DND-41 (cell line): ENCODE data around the gene GPR82.

Experiments used
- CTCF ChIP-seq: IDR thresholded peaks from 2 replicates; pipeline ENCODE4 v1.5.1; 2012; ENCODE audit warnings: borderline replicate concordance, low read length, moderate library complexity, mild to moderate bottlenecking; ENCODE audit not compliant: poor library complexity, severe bottlenecking; ENCODE audit errors: extremely low read depth
- EZH2 ChIP-seq: IDR thresholded peaks from 3 replicates; pipeline ENCODE4 v1.6.1; 2012; ENCODE audit warnings: borderline replicate concordance, low read depth, mild to moderate bottlenecking, moderate library complexity, low read length, inconsistent platforms; ENCODE audit not compliant: severe bottlenecking

GRCh38 chrX:41711021-41711667 lies 12.8 kb upstream of the GPR82 start:
- no peak for TF ChIP-seq EZH2
- no peak for TF ChIP-seq CTCF
